RWPE1 (cell line): Measurements from ENCODE around the gene ELMO3.

Experiments
- CTCF ChIA-PET: fragments of 350-600 bp; sonication (Branson Sonifier 250); formaldehyde crosslinking; extraction: SDS; loops from one replicate; lab custom pipeline; 2021; lab: Yijun Ruan, JAX
- POLR2A ChIA-PET: fragments of 400-600 bp; formaldehyde crosslinking; extraction: SDS; loops from one replicate; lab custom pipeline; 2020; ENCODE audit warnings: antibody characterized with exemption; ENCODE audit not compliant: low non-redundant PET; lab: Yijun Ruan, JAX
- DNase-seq: peaks from one replicate; pipeline ENCODE4 v3.0.0; 2012; ENCODE audit warnings: low spot score
- H3K27ac ChIP-seq: fragments of 450-650 bp; 2 replicates; pipeline ENCODE4 v1.5.1; 2017
- CTCF ChIP-seq: fragments of 450-650 bp; conservative IDR thresholded peaks from 2 replicates; pipeline ENCODE4 v1.5.1; 2017; ENCODE audit warnings: low read depth, mild to moderate bottlenecking

Gene ELMO3

GRCh38 chr16:67199011-67199807 is at the start of gene ELMO3:
ELMO3 (plus strand) TSS chr16:67199131; CDS start chr16:67199327, 196 bp downstream.
- TF ChIP-seq CTCF: peak; percentile 71
- POLR2A ChIA-PET: no interaction called here
- CTCF ChIA-PET: interaction anchor here (0.6 to 4.5 kb wide), 14 partner anchors 9 to 488 kb away, joined by 3 to 20 read pairs (median 4); partner anchors contain the start of genes FHOD1, NOL3 and TMEM208
- DNase-seq: peak; percentile 89
- peak within 1 kb of the TSS; percentile 92 for H3K27ac ChIP-seq

- CTCF ChIA-PET: interaction anchor here (0.6 to 1.1 kb wide), 3 partner anchors 14 to 172 kb away, joined by 3 read pairs; no protein-coding TSS in a partner anchor
- no peak for DNase-seq
- TF ChIP-seq CTCF: no peak
- POLR2A ChIA-PET: no interaction called here
- peak overlapping the region; percentile 87 for H3K27ac ChIP-seq
Measured at GRCh38 chr16:67149276-67150046, 49.5 kb upstream of the ELMO3 start.

GRCh38 chr16:67150047-67150832 is 48.7 kb upstream of the ELMO3 start:
- TF ChIP-seq CTCF: peak; percentile 18; the same call in 1 of the 2 replicates
- no peak for DNase-seq
- CTCF ChIA-PET: interaction anchor here (0.7 kb wide), 1 partner anchor 198 kb away, joined by 4 read pairs; no protein-coding TSS in a partner anchor
- peak overlapping the region; percentile 87 for H3K27ac ChIP-seq
- POLR2A ChIA-PET: interaction anchor here (0.6 to 1.3 kb wide), 3 partner anchors 10 to 122 kb away, joined by 3 to 4 read pairs (median 3); partner anchors contain the start of gene NOL3

- DNase-seq: peak; percentile 65
- no peak for TF ChIP-seq CTCF
- CTCF ChIA-PET: interaction anchor here (0.7 kb wide), 1 partner anchor 198 kb away, joined by 4 read pairs; no protein-coding TSS in a partner anchor
- peak within 1 kb of the TSS; percentile 87 for H3K27ac ChIP-seq
- POLR2A ChIA-PET: interaction anchor here (0.6 to 1.3 kb wide), 3 partner anchors 9 to 123 kb away, joined by 3 to 4 read pairs (median 3); partner anchors contain the start of gene NOL3
Measured at GRCh38 chr16:67150833-67151396, 48.0 kb upstream of the ELMO3 start, which contains the start of gene B3GNT9. B3GNT9 (minus strand) TSS chr16:67150998; CDS start chr16:67150485, 513 bp downstream.

- ChIA-PET CTCF (no interaction called here), POLR2A (interaction anchor here (1.0 to 1.3 kb wide), 2 partner anchors 19 to 124 kb away, joined by 3 to 4 read pairs; partner anchors contain the start of gene NOL3)
- H3K27ac ChIP-seq: peak overlapping the region; percentile 87
- DNase-seq: no peak
- TF ChIP-seq CTCF: no peak
Measured at GRCh38 chr16:67151431-67152097, 47.4 kb upstream of the ELMO3 start.
